CD4-positive, CD25-positive, alpha-beta regulatory T cell (primary cell): Measurements from ENCODE around the gene BLOC1S3. TPM values are rescaled to one million over a fixed set of nuclear protein-coding genes. Genes with fewer than 3 reads are reported as not detected.
A peak's percentile ranks its signal among the peaks of the same experiment; 100 is the strongest.

ENCODE experiments used
- ATAC-seq, 2 donors: fragments of 150-1000 bp; cut with Tn5 transposase; one replicate each; pipeline ENCODE4 v1.10.0; 2021; ENCODE audit warnings: low read depth in 2 of 2, moderate number of reproducible peaks in 2 of 2, moderate library complexity in 1 of 2
- DNase-seq, 3 donors: peaks; one replicate each; pipeline versions ENCODE4 v3.0.0 to v3.0.0-alpha.2; 2012 to 2022; ENCODE audit warnings: mixed read lengths in 1 of 3
- H3K27ac ChIP-seq: one replicate; pipeline ENCODE4 v1.7.0; 2013; ENCODE audit warnings: mild to moderate bottlenecking, low read length; ENCODE audit not compliant: insufficient read depth, poor library complexity, severe bottlenecking
- H3K27me3 ChIP-seq: one replicate; pipeline ENCODE4 v1.7.0; 2013; ENCODE audit warnings: low read length; ENCODE audit not compliant: control insufficient read depth, insufficient read depth
- H3K36me3 ChIP-seq: one replicate; pipeline ENCODE4 v1.7.0; 2013; ENCODE audit warnings: mild to moderate bottlenecking, low read length, moderate library complexity; ENCODE audit not compliant: control insufficient read depth, insufficient read depth
- H3K4me1 ChIP-seq: 2 replicates; pipeline ENCODE4 v1.7.0; 2013; ENCODE audit warnings: mild to moderate bottlenecking, low read length; ENCODE audit not compliant: insufficient read depth, control insufficient read depth, poor library complexity, severe bottlenecking
- H3K4me3 ChIP-seq: one replicate; pipeline ENCODE4 v1.7.0; 2013; ENCODE audit warnings: low read depth, mild to moderate bottlenecking, low read length, moderate library complexity
- H3K9me3 ChIP-seq, 2 experiments: 1 replicate in 1 of 2; 2 replicates in 1 of 2; pipeline ENCODE4 v1.7.0; 2013; ENCODE audit warnings: low read length in 2 of 2, mild to moderate bottlenecking in 1 of 2, moderate library complexity in 1 of 2; ENCODE audit not compliant: control insufficient read depth in 2 of 2
- H3K27ac Mint-ChIP-seq, 3 donors: one replicate each; pipeline ENCODE4 v1.8.0; 2020 to 2022; ENCODE audit warnings: mild to moderate bottlenecking in 3 of 3, mixed read lengths in 3 of 3, moderate library complexity in 2 of 3
- H3K27me3 Mint-ChIP-seq: one replicate; pipeline ENCODE4 v1.8.0; 2022; ENCODE audit warnings: mild to moderate bottlenecking, mixed read lengths
- H3K36me3 Mint-ChIP-seq: one replicate; pipeline ENCODE4 v1.8.0; 2020; ENCODE audit warnings: mixed read lengths
- H3K4me1 Mint-ChIP-seq, 4 donors: one replicate each; pipeline ENCODE4 v1.8.0; 2020 to 2022; ENCODE audit warnings: mixed read lengths in 4 of 4, mild to moderate bottlenecking in 1 of 4
- H3K4me3 Mint-ChIP-seq, 4 donors: one replicate each; pipeline ENCODE4 v1.8.0; 2020 to 2022; ENCODE audit warnings: mild to moderate bottlenecking in 4 of 4, mixed read lengths in 4 of 4, moderate library complexity in 3 of 4
- H3K9me3 Mint-ChIP-seq, 7 donors: one replicate each; pipeline ENCODE4 v1.8.0; 2020 to 2022; ENCODE audit warnings: mixed read lengths in 7 of 7, mild to moderate bottlenecking in 3 of 7, moderate library complexity in 2 of 7
- polyA plus RNA-seq, 4 donors: library from polyadenylated mRNA; unstranded; fragments of 300-500 nt; fragmentation: Illumina TruSeq; gene quantifications; one replicate each; pipeline ENCODE4 v1.2.3, GENCODE V29; 2021
- total RNA-seq: library from RNA; stranded (reverse); gene quantifications from one replicate; pipeline ENCODE4 v1.2.3, GENCODE V29; 2022

BLOC1S3 gene
- total and polyA plus RNA-seq, 5 donors from 2014 or later = 12.8 to 22.9 (median 18.5) TPM

- Mint-ChIP-seq H3K27ac (peak overlapping the region in 1 of 3 donors; percentile 63), H3K4me1 (peaks cover 0 to 28% (median 4%) of the 10 kb centered on the region in 4 donors), H3K27me3 (peaks cover 20% of the 10 kb centered on the region), H3K4me3 (peak overlapping the region in 3 of 4 donors; percentile 67 to 84 (median 77)), H3K36me3 (no peaks in the 10 kb centered on the region), H3K9me3 (peaks cover 0 to 2% (median 0%) of the 10 kb centered on the region in 7 donors)
- Histone ChIP-seq H3K4me1 (peaks cover 26% of the 10 kb centered on the region), H3K9me3 (no peaks in the 10 kb centered on the region), H3K27me3 (no peaks in the 10 kb centered on the region), H3K4me3 (no peak overlapping the region), H3K27ac (no peak overlapping the region), H3K36me3 (no peaks in the 10 kb centered on the region)
- no peak for ATAC-seq
- DNase-seq = no peak
Measured at GRCh38 chr19:45154064-45154827, 24.3 kb upstream of the BLOC1S3 start.

- no peaks in the 10 kb centered on the region for H3K9me3 ChIP-seq
- peaks cover 0 to 27% (median 7%) of the 10 kb centered on the region in 4 donors for H3K4me1 Mint-ChIP-seq
- H3K9me3 Mint-ChIP-seq = peaks cover 0 to 2% (median 0%) of the 10 kb centered on the region in 7 donors
- H3K4me3 Mint-ChIP-seq = no peak overlapping the region
- peaks cover 26% of the 10 kb centered on the region for H3K4me1 ChIP-seq
- no peak for ATAC-seq
- H3K36me3 ChIP-seq = no peaks in the 10 kb centered on the region
- no peak overlapping the region for H3K4me3 ChIP-seq
- H3K27ac Mint-ChIP-seq = no peak overlapping the region
- no peaks in the 10 kb centered on the region for H3K27me3 ChIP-seq
- peaks cover 20% of the 10 kb centered on the region for H3K27me3 Mint-ChIP-seq
- H3K36me3 Mint-ChIP-seq = no peaks in the 10 kb centered on the region
- no peak overlapping the region for H3K27ac ChIP-seq
- DNase-seq = no peak
Measured at GRCh38 chr19:45156011-45156630, 22.5 kb upstream of the BLOC1S3 start.

DNA sequence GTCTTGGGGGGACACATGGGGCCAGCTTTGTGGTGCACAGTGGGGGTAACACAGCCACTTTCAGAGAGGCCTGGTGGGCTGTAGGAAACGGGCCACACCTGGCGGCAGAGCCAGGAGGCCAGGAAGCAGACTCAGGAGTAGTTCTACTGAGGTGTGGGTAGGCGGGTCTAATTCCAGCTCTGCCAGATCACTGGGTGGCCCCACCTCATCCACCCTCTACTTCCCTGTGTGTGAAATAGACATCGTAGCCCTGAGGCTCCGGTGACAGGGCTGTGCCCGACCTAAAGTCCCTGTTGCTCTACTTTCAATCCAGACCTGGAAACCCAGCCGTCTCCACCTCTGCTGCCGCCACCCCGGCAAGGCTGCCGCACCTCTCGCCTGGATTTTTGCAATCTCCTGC, 21.8 kb upstream of the BLOC1S3 start:
- no peaks in the 10 kb centered on the region for H3K36me3 Mint-ChIP-seq
- Histone ChIP-seq H3K36me3 (no peaks in the 10 kb centered on the region), H3K27me3 (no peaks in the 10 kb centered on the region), H3K4me1 (peaks cover 24% of the 10 kb centered on the region), H3K4me3 (no peak overlapping the region), H3K27ac (no peak overlapping the region), H3K9me3 (no peaks in the 10 kb centered on the region)
- H3K9me3 Mint-ChIP-seq = peaks cover 0 to 2% (median 0%) of the 10 kb centered on the region in 7 donors
- DNase-seq (no peak), ATAC-seq (no peak)
- no peak overlapping the region for H3K4me3 Mint-ChIP-seq
- peaks cover 20% of the 10 kb centered on the region for H3K27me3 Mint-ChIP-seq
- H3K4me1 Mint-ChIP-seq = peaks cover 0 to 23% (median 7%) of the 10 kb centered on the region in 4 donors
- H3K27ac Mint-ChIP-seq = no peak overlapping the region

DNA sequence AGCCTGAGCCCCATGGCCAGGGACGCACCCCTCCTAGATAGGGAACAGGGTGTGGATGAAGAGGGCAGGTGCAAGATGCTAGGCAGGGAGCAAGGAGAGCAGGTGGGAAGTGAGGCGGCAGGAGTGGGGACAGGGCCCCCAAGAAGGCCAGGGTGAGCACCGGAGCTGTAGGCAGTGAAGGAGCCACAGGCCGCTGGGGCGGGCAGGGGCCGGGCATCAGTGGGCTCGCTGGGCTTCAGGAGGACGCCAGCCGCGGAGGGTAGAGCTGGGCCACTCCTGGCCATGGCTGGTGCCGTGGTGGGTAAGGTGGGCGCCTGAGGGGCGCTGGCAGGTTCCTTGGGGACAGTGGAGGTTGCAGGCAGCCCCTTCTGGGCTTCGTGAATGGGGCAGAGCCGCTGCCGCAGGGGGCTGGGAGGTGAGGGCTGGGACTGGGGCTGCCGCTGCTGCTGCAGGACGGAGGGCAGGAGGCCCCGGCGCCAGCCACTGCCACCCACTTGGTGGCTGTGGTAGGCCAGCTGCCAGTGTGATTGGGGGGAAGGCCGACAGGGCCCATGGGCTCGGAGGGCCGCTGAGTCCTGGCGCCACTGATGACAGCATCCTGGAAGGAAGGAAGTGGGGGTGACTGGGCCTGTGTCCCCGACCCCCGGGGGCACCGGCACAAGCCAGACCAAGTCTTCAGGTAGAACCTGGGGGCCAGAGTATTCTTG, 19.9 kb upstream of the BLOC1S3 start:
- no peak overlapping the region for H3K27ac Mint-ChIP-seq
- peaks cover 0 to 2% (median 0%) of the 10 kb centered on the region in 7 donors for H3K9me3 Mint-ChIP-seq
- Histone ChIP-seq H3K27me3 (no peaks in the 10 kb centered on the region), H3K36me3 (no peaks in the 10 kb centered on the region), H3K4me3 (no peak overlapping the region), H3K9me3 (no peaks in the 10 kb centered on the region), H3K27ac (no peak overlapping the region), H3K4me1 (peaks cover 7% of the 10 kb centered on the region)
- DNase-seq (no peak), ATAC-seq (no peak)
- H3K36me3 Mint-ChIP-seq = no peaks in the 10 kb centered on the region
- H3K4me1 Mint-ChIP-seq = peaks cover 0 to 18% (median 9%) of the 10 kb centered on the region in 4 donors
- peaks cover 13% of the 10 kb centered on the region for H3K27me3 Mint-ChIP-seq
- H3K4me3 Mint-ChIP-seq = no peak overlapping the region

DNA sequence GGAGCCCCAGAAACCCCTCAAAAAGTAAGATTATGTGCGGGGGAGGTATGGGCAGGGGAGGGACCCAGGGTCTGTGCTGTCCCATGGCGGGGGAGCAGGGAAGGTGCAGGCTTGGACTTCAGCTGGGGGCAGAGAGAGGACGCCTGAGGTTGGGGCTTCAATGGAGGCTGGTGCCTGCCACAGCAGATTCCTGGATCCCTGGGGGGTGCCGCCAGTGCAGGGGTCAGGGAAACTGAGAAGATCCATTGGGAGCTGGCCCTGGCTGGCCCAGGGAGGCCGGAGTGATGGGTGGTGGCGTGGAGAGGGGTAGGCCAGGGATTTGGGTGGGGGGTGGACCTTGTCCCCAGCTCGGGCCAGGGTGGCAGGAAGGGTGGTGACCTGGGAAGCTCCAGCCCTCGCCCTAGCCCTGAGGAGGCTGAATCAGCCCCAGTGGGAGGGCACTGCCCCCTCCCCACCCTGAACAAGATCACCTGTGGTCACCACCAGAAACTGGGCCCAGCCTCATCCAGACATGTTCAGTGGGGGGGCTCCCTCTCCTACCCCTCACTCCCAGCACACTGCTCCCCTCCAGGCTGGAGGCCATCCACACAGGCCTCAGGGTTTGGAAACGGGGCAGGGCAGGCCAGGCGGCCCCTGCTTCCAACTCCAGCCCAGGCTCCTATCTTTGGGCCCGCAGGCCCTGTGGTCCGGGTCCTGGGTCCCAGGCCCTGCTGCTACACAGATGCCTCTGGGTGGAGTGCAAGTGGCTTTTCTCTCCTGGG, 19.2 kb upstream of the BLOC1S3 start:
- no peak for ATAC-seq
- no peak overlapping the region for H3K27ac ChIP-seq
- peaks cover 8% of the 10 kb centered on the region for H3K27me3 Mint-ChIP-seq
- H3K36me3 ChIP-seq = no peaks in the 10 kb centered on the region
- no peak overlapping the region for H3K27ac Mint-ChIP-seq
- peaks cover 0 to 2% (median 0%) of the 10 kb centered on the region in 7 donors for H3K9me3 Mint-ChIP-seq
- H3K4me3 ChIP-seq = no peak overlapping the region
- no peaks in the 10 kb centered on the region for H3K27me3 ChIP-seq
- H3K36me3 Mint-ChIP-seq = no peaks in the 10 kb centered on the region
- H3K4me1 ChIP-seq = peaks cover 8% of the 10 kb centered on the region
- no peak overlapping the region for H3K4me3 Mint-ChIP-seq
- H3K4me1 Mint-ChIP-seq = peaks cover 0 to 18% (median 9%) of the 10 kb centered on the region in 4 donors
- H3K9me3 ChIP-seq = no peaks in the 10 kb centered on the region
- DNase-seq = no peak

DNA sequence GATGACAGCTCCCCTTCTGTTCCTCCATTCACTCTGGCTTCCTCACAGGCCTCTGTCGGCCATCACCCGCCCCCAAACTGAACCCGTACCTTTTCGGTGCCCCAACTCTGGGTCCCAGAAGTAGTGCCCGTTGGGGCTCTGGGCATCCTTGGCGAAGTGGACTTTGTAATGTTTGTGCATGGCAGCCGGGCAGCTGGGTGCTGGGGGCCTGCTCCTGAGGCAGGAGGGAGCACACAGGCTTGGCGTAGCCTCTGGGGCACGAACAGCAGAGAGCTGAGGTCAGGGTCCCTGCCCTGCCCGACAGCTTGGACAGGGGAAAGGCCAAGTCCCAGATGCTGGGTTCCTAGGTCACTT, 18.6 kb upstream of the BLOC1S3 start:
- Histone ChIP-seq H3K9me3 (no peaks in the 10 kb centered on the region), H3K36me3 (no peaks in the 10 kb centered on the region), H3K4me1 (peaks cover 14% of the 10 kb centered on the region), H3K4me3 (no peak overlapping the region), H3K27ac (no peak overlapping the region), H3K27me3 (no peaks in the 10 kb centered on the region)
- Mint-ChIP-seq H3K36me3 (no peaks in the 10 kb centered on the region), H3K4me3 (no peak overlapping the region), H3K27ac (no peak overlapping the region), H3K27me3 (peaks cover 8% of the 10 kb centered on the region), H3K9me3 (peaks cover 0 to 2% (median 0%) of the 10 kb centered on the region in 7 donors), H3K4me1 (peaks cover 0 to 21% (median 10%) of the 10 kb centered on the region in 4 donors)
- DNase-seq (no peak), ATAC-seq (no peak)
